HG03108 (cell line): ENCODE data around the gene INPP5J.
"Not testable (repeated sequence)": the region's sequence is repeated elsewhere in the genome, so short reads cannot be mapped to it uniquely, and the experiment has no call there.

Source experiments
- ATAC-seq: cut with Tn5 transposase; IDR thresholded peaks from one replicate; pipeline ENCODE4 v1.9.1; 2021; ENCODE audit warnings: moderate library complexity; ENCODE audit not compliant: unreplicated experiment

Gene INPP5J, protein sequence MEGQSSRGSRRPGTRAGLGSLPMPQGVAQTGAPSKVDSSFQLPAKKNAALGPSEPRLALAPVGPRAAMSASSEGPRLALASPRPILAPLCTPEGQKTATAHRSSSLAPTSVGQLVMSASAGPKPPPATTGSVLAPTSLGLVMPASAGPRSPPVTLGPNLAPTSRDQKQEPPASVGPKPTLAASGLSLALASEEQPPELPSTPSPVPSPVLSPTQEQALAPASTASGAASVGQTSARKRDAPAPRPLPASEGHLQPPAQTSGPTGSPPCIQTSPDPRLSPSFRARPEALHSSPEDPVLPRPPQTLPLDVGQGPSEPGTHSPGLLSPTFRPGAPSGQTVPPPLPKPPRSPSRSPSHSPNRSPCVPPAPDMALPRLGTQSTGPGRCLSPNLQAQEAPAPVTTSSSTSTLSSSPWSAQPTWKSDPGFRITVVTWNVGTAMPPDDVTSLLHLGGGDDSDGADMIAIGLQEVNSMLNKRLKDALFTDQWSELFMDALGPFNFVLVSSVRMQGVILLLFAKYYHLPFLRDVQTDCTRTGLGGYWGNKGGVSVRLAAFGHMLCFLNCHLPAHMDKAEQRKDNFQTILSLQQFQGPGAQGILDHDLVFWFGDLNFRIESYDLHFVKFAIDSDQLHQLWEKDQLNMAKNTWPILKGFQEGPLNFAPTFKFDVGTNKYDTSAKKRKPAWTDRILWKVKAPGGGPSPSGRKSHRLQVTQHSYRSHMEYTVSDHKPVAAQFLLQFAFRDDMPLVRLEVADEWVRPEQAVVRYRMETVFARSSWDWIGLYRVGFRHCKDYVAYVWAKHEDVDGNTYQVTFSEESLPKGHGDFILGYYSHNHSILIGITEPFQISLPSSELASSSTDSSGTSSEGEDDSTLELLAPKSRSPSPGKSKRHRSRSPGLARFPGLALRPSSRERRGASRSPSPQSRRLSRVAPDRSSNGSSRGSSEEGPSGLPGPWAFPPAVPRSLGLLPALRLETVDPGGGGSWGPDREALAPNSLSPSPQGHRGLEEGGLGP

GRCh38 chr22:31122532-31123291, at the start of gene INPP5J:
Gene INPP5J (plus strand): TSS chr22:31122966. CDS start chr22:31123015, 49 bp downstream.
- no peak for ATAC-seq

- not testable (repeated sequence) for ATAC-seq
These were observed 49.6 kb upstream of the INPP5J start for GRCh38 chr22:31073125-31073524.

- not testable (repeated sequence) for ATAC-seq
These were observed 49.1 kb upstream of the INPP5J start for GRCh38 chr22:31073545-31074145.

GRCh38 chr22:31075961-31076360, 46.8 kb upstream of the INPP5J start:
- ATAC-seq: no peak

DNA sequence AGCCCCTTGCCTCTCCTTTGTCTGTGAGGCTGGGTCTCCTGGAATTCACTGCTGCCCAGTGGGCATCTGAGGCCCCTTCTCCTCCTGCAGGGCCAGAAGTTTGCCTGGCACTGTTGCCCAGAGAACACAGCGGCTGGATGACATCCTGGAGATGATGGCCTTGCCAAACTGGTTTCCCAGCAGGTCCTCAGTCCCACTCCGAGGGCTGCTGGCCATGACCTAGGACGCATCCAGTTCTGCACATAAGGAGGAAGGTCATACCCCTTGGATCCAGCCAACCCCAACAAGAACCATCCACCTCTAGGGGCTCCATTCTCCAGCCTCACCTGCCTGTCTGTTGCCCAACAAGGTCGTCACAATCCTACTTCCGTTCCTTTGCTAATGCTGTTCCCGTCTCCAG, 45.1 kb upstream of the INPP5J start:
- ATAC-seq: no peak

DNA sequence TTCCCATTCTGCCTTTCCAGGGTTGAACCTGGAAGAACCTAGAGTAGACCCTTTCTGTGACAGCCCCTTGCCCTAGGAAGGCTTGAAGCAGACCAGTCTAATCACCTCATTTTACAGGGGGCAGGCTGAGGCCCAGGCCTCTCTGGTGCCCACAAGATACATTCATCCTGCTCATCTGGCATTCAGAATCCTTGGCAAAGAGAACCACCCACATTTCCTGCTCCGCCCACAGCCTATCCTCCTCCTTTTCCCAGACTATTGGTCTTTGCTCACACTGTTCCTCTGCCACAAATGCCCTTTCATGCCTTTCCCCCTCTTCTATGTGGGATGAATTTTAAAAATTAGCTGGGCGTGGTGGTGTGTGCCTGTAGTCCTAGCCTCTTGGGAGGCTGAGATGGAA, 44.4 kb upstream of the INPP5J start:
- not testable (repeated sequence) for ATAC-seq

- no peak for ATAC-seq
These were observed 43.6 kb upstream of the INPP5J start for GRCh38 chr22:31079095-31079642.

DNA sequence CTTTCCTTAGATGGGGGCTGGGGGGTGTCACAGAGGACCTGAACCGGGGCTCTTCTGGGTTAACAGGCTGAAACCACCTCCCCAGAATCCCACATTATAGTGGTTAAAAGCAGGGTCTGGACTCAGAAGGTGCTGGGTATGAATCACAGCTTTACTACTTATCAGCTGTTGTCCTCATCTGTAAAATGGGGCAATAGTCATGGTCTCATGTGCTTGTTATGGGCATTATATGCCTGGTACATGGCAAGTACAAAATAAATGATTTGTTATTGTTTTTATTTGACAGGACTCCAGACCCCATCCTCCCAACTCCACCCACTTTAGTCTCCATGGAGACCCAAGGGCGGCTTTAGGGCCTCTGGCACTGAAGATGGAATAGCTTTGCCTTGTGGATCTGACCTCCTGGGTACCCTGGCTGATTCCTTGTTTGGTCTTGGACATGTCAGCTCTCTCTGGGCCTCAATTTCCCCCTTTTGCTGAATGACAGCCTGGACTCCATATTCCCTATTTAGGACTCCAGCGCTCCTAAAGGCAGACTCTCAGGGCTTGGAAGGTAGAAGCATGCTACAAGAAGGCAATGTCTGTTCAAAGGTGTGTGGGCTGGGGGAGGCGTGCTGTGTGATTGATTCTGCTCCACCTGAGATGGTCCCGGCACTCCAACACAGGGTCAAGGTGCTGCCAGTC, 42.5 kb upstream of the INPP5J start:
- no peak for ATAC-seq

GRCh38 chr22:31080848-31081649, 41.7 kb upstream of the INPP5J start, which contains the start of gene SMTN:
Gene SMTN (plus strand): TSS chr22:31081318. CDS start chr22:31083259, 1,941 bp downstream.
- ATAC-seq: peak; percentile 50

DNA sequence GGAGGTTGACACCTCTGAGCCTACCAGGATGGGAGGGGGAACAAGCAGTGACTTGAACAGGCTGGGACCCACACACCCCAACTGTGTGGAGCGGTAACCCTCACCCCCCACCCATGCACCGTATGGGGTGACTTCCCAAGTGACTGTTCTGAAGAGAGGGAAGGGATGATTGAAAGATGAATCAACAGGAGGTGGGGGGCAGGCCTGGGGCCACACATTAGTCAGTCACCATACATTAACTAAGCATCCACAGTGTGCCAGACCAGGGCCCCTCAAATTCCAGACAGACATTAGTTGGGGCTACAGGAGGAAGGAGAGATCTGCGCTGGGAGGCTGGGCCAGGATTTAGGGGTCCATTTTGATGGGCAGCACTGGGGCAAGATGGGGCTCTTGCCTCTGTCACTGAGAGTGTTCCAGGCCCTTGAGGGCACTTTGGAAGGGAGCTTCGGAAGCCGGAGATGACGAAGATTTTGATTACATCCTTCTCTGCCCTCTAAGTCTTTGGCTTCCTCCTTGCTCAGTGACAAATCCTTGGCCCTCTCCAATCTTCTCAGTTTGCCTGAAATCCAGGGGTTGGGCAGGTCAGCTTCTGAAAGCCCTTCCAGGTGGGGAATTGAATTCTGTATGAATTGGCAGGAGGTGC, 40.7 kb upstream of the INPP5J start:
- ATAC-seq: no peak

DNA sequence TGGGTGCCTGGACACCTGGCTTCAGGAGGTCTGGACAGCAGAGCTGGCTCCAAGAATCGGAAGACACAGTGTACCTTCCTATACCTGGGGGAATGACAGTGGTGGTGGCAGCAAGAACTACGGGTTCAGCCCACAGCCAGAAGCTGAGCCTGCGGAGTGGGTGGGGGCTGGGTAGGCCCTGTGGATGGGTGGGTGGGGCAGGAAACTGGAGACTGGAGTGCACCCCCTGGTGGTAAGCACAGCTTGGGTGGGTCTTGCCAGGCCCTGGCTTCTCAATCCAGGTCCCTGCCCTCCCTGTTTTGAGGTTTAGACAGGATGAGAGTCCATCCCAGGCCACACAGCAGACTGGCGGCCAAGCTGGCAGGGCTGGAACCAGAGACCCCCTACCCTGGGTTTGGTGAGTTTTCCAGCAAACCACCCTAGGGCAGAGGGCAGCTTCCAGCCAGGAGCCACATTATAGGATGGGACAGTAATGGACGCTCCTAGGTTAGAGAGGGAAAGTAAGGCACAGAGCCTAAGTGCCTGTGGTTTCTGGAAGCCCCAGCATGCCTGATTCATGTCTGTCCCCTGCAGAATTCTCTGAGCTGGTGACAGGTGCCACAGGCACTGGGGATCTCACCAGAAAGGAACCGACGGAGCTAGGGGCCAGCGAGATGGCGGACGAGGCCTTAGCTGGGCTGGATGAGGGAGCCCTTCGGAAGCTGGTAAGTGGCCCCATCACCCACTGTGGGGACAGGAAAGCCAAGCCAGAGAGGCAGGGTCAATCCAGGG, 40.0 kb upstream of the INPP5J start:
- no peak for ATAC-seq

DNA sequence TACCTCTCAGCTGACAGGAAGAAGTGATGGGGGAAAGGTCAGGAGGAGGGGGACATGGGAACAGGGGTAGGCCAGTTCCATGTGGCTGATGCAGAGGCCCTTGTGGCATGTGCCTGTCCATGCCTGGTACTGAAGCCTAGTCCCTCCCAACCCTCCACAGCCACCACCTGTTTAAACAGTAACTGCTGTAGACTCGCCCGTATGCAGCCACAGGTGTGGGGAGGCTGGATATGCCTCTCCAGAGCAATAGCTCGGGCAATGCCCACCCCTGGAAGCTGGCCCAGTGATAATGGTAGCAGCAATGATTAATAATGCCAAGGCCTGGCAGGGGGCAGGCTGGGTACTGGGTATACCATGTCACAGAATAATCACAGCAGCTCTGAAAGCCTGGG, 39.4 kb upstream of the INPP5J start:
- ATAC-seq: no peak

GRCh38 chr22:31083923-31084810, 38.6 kb upstream of the INPP5J start:
- ATAC-seq: no peak

- peak; percentile 54 for ATAC-seq
These were observed 37.8 kb upstream of the INPP5J start for GRCh38 chr22:31084811-31085492.

DNA sequence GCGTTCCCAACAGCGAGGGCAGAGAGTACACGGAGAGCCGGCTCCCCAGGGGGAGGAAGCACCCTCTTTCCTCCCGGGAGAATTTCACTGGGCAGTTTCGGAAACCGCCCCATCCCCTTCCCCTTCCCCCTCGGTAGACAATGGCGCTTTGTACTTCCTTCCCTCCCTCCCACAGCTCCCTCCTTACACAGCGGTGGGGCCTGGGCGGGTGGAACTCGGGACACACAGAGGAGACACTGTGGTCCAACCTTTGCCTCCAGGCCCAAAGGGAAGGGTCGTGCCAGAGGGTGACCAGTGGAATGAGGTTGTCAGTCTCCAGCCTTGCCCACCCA, 37.3 kb upstream of the INPP5J start:
- ATAC-seq: no peak

- no peak for ATAC-seq
These were observed 36.8 kb upstream of the INPP5J start for GRCh38 chr22:31085928-31086327.
